OCI-M2 (cell line): ENCODE measurements around the gene TXNDC11.
"Not testable (repeated sequence)": the region's sequence is repeated elsewhere in the genome, so short reads cannot be mapped to it uniquely, and the experiment has no call there.

Experiments used
- DNase-seq: peaks from one replicate; lab custom pipeline; 2025; ENCODE audit not compliant: unreplicated experiment; lab: John Stamatoyannopoulos, UW

The TXNDC11 gene, protein sequence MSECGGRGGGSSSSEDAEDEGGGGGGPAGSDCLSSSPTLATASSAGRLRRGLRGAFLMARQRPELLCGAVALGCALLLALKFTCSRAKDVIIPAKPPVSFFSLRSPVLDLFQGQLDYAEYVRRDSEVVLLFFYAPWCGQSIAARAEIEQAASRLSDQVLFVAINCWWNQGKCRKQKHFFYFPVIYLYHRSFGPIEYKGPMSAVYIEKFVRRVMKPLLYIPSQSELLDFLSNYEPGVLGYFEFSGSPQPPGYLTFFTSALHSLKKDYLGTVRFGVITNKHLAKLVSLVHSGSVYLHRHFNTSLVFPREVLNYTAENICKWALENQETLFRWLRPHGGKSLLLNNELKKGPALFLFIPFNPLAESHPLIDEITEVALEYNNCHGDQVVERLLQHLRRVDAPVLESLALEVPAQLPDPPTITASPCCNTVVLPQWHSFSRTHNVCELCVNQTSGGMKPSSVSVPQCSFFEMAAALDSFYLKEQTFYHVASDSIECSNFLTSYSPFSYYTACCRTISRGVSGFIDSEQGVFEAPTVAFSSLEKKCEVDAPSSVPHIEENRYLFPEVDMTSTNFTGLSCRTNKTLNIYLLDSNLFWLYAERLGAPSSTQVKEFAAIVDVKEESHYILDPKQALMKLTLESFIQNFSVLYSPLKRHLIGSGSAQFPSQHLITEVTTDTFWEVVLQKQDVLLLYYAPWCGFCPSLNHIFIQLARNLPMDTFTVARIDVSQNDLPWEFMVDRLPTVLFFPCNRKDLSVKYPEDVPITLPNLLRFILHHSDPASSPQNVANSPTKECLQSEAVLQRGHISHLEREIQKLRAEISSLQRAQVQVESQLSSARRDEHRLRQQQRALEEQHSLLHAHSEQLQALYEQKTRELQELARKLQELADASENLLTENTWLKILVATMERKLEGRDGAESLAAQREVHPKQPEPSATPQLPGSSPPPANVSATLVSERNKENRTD

GRCh38 chr16:11742536-11743307 is at the start of gene TXNDC11:
Gene TXNDC11 (minus strand): TSS chr16:11742857. CDS start chr16:11742730, 127 bp downstream.
- peak; percentile 37 for DNase-seq

GRCh38 chr16:11791144-11791828 is 48.6 kb upstream of the TXNDC11 start:
- no peak for DNase-seq

DNA sequence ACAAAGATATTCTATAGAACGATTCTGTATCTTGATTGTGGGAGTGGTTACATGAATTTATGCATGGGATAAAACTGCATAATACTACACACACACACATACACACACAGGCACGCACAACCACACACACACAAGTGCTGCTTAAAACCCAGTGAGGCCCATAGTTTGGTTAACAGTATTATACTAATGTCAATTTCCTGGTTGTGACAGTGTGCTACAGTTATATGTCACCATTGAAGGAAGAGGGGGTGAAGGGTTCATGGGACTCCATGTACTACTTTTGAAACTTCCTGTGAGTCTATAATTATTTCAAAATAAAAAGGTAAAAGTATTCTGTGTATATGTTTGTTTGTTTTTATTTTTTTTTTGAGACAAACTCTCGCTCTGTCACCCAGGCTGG is 46.3 kb upstream of the TXNDC11 start:
- no peak for DNase-seq

DNA sequence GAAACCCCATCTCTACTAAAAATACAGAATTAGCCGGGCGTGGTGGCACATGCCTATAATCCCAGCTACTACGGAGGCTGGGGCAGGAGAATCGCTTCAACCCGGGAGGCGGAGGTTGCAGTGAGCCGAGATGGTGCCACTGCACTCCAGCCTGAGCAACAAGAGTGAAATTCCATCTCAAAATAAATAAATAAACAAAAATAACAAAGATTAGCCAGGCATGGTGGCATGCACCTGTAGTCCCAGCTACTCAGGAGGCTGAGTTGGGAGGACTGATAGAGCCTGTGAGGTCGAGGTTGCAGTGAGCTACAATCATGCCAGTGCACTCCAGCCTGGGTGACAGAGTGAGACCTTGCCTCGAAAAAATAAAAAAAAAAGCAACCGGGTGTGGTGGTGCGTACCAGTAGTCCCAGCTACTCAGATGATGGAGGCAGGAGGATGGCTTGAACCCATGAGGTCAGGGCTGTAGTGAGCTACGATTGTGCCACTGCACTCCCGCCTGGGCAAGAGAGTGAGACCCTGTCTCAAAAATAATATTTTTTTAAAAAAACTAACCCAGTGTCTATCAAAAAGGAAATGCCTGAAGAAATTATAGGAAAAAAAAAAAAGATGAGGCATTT is 42.4 kb upstream of the TXNDC11 start:
- DNase-seq: not testable (repeated sequence)

DNA sequence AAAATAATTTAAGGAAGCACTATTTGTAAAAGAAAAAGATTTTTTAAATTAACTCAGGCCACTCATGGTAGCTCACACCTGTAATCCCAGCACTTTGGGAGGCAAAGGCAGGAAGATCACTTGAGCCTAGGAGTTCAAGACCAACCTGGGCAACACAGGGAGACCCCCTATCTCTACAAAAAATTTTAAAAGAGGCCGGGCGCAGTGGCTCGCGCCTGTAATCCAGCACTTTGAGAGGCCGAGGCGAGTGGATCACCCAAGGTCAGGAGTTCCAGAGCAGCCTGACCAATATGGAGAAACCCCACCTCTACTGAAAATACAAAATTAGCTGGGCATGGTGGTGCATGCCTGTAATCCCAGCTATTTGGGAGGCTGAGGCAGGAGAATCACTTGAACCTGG is 41.7 kb upstream of the TXNDC11 start:
- not testable (repeated sequence) for DNase-seq

- DNase-seq: no peak
Observed at GRCh38 chr16:11784038-11784369, 41.3 kb upstream of the TXNDC11 start.

- DNase-seq: no peak
Observed at GRCh38 chr16:11783319-11784037, 40.8 kb upstream of the TXNDC11 start.

DNA sequence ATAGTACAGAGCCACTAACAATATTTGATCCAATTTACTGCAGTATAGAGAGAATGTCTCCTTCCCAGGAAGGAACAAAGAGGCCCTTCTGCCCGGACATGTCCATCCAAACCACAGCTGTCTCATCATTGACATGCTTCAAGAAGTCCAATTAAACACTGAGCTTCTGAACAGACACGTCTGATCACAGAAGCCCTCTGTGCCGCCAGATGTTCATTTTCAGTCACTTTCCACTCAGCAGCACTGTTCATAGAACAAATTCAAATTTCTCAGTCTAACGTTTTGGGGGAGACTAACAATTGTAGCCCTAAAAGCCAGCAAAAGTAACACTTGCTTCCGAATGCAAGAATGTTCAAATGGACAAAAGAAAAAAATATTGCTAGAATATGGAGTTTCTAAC is 39.1 kb upstream of the TXNDC11 start:
- DNase-seq: no peak

DNA sequence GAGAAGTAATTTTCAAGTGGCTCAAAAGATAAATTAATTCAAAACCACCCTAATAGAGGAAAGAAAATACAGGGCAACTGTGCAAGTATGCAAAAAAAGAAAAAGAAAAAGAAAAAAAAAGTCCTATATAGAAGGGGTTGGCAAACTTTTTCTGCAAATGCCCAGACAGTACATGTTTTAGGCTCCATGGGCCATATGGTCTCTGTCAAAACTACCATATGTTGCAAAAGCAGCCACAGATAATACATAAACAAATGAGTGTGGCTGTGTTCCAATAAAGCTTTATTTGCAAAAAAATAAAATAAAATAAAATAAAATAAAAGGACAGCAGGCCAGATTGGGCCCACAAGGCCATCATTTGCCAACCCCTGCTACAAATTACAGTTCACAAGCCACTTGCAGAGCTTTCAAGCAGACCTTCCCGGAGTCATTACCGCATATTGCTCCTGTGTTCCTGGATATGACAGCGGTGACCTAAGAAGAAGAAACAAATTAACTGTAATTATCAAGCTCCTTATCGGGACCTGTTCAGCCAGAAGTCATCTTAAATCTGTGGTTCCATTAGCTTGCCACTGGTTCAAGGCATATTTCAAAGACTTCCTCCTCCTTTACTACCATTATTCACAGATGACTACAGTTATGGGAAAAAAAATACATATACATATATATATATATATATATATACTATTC is 38.5 kb upstream of the TXNDC11 start:
- DNase-seq: no peak

DNA sequence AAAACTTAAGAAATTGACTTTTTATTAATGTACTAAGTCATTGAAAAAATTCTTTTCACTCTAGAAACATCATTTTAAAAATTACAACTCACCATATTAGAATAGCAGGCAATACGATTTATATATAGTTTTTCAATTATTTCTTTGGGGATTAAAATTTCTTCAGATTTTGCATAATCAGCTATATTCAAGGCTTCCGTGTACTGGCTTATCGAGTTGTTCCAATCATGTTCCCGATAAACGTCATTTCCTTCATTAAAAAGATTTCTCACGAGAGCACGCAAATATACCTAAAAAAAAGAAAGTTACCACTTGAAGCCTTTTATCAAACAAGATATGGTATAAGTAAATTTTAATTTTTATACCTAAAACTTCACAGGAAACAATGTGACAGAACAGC is 36.4 kb upstream of the TXNDC11 start:
- DNase-seq: no peak

DNA sequence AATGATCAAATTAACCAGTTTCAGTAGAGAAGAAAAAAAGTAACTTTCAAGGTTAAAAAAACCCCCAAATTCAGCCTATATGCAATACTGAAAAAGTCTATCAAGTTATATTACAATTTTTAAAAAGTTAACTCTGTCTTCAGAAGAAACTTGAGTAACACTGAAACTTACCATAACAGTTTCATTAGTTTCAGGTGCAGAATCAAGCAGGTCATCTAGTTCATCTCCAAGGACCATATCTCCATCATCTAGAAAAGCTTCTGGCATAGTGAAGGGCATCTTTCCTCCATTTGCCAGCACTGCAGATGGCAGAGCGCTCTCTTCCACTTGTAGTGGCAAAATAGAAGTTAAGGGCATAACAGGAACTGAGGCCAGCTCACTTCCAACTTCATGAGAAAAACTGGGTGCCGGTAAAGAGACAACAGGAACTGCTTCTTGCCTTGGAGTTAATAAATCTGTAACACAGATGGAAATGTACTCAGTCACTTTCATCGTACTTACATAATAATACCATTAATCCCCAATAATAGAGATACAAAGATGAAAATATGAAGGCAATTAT is 31.5 kb upstream of the TXNDC11 start:
- DNase-seq: no peak

- DNase-seq: no peak
Observed at GRCh38 chr16:11768849-11769248, 26.2 kb upstream of the TXNDC11 start.

DNA sequence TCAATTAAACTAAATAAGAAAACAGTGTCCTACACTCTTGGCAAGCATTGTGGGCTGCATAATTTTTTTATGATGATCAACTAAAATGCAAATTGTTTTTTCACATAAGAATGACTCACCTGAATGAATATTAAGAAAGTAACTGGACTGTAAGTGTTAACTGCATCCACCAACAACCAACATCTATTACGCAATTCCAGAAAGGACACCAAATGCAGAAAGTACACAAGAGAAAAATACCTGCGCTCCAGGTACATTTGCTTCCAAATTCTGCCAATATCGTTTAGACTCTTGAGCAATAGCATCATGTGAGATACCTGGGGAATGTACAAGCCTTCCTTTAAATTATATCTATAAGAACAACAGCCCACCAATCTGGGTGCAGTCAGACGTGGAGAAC is 19.8 kb upstream of the TXNDC11 start:
- no peak for DNase-seq

DNA sequence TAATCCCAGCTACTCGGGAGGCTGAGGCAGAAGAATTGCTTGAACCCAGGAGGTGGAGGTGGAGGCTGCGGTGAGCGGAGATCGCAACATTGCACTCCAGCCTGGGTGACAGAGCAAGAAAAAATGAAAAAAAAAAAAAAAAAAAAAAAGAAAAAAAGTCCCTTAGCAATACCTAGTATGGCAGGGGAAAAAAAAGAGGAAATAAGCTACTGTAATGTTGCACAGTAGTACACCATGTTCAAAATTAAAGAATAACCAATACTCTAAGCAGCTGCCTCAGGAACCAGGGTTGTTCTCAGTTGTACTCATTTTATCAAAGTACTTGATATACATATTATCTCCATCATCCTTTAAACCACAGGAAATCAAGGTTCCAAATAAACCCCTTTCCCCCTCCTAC is 17.3 kb upstream of the TXNDC11 start:
- no peak for DNase-seq

GRCh38 chr16:11759163-11759834 is 16.6 kb upstream of the TXNDC11 start:
- DNase-seq: no peak

DNA sequence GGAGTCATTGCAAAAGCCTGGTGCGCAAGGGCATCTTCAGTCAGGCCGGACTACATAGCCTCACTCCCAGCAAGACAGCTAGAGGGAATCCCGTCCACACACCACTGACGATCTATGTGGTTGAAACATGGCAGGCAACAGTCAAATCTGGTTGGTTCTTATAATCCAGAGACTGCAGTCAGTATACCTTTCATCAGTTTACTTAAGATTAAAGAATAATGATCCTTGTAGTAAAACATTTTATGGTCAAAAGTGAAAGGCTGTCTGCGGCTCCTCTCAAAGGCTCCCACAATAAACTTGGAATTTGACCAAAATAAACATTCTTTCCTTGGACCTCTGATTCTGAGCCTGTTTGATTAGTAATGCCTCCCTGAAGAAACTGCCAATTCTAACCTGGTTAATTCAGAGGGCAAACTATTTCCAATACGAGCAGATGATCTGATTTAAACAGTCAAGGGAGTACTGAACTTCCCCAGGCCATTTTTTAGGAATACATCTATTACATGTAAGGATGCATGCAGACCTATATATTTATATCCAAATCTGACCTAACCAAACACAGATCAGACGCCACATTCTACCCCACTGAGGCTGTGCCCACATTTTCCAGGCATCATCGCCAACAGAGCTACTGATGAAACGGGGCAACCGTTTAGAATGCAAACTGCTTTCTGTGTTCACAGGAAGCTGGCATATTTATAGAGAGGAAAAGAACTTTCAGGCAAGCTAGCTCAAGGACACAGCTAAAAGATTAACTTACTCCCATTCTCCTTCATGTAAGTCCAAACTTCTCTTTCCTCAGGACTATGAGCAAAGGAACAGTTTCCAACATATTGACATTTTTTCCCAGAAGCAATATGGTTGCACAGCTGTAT is 15.3 kb upstream of the TXNDC11 start:
- DNase-seq: no peak

DNA sequence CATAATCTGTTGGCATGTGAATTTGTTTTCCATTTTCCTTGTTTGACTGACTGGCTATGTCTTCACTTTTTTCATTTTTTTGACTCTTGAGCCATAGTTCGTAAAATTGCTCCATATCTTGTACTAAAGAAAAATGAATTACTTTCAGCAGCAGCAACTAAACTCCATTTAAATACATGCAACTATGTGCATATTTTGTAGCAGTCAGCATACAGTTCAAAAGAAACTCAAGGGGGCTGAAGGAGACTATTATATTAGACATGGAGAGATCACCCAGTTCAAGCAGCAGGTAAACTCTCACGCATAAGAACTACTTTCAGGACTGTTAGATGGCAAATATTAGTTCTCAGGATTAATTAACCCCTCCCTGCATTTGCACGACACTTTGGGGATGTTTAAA is 13.6 kb upstream of the TXNDC11 start:
- DNase-seq: no peak
